Astrocyte of the hippocampus (primary cell): ENCODE measurements around the gene PAX8.

Experiments used
- DNase-seq: peaks from one replicate; pipeline ENCODE4 v3.0.0; 2011; ENCODE audit warnings: low read depth, low spot score

The PAX8 gene

GRCh38 chr2:113183703-113184102 is 95.0 kb downstream of the PAX8 start:
- DNase-seq = no peak

DNA sequence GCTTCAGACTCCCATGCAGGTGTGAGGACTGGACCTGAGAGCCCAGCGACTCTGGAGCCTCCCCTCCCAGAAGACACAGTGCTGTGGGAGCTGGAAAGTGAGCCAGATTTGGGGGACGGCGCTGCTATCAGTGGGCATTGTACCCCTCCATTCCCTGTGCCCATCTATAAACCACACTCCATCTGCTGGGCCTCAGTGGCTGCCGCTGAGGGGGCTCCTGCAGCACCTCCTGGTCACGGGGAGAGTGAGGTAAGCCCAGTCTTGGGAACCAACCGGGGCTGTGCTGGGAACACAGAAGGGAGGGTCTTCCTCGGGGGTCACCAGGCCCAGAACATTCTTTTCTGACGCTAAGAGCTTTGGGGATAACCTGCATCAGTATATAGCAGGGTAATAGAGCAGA is 95.5 kb downstream of the PAX8 start:
- no peak for DNase-seq

DNA sequence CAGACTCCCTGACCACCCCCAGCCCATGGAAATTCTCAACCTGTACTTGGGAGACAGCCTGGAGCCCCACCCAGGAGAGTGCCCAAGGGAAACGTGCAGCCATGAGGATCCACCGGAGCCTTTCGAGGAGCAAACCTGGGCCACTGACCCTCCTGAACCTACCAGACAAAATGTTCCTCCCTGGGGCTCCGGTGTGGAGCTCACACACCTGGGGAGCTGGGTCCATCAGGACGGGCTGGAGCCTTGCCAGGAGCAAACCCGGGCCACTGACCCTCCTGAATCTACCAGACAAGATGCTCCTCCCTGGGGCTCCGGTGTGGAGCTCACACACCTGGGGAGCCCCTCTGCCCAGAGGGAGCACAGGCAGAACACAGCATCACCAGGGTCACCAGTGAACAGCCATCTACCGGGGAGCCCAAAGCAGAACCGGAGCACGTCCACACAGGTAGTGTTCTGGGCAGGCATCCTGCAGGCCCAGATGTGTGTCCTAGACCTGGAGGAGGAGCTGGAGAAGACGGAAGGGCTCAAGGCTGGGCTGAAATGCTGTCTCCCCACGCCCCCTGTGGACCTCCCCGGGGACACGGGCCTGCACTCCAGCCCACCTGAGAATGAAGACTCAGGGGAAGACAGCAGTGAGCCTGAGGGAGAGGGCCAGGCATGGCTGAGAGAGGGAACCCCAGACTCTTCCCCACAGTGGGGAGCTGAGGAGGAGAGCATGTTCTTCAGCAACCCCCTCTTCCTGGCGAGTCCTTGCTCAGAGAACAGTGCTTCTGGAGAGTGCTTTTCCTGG is 96.1 kb downstream of the PAX8 start:
- DNase-seq = no peak

GRCh38 chr2:113181258-113182051 is 97.3 kb downstream of the PAX8 start:
- DNase-seq = peak; percentile 34

- DNase-seq = no peak
These were observed 98.4 kb downstream of the PAX8 start for GRCh38 chr2:113180131-113180946.

- DNase-seq = no peak
These were observed 99.2 kb downstream of the PAX8 start for GRCh38 chr2:113179446-113180045.

DNA sequence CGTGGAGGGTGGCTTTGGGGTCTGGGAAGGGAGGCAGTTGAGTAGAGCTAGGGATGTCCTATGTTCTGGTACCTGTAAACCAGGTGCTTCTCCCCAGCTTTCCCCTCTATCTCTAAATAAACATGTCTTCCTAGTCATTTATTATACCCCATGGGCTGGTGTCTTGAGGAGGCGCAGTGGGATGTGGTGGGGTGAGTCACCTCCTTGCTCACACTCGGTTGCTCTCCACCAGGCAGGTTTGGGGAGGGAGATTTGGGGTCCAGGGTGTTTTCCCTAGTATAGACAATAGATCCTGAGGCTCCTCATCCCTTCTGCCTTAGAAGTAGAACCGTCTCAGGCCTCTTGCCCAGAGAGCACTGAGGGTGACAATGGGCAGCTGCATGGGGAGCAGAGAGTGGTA is 99.8 kb downstream of the PAX8 start:
- DNase-seq = no peak

DNA sequence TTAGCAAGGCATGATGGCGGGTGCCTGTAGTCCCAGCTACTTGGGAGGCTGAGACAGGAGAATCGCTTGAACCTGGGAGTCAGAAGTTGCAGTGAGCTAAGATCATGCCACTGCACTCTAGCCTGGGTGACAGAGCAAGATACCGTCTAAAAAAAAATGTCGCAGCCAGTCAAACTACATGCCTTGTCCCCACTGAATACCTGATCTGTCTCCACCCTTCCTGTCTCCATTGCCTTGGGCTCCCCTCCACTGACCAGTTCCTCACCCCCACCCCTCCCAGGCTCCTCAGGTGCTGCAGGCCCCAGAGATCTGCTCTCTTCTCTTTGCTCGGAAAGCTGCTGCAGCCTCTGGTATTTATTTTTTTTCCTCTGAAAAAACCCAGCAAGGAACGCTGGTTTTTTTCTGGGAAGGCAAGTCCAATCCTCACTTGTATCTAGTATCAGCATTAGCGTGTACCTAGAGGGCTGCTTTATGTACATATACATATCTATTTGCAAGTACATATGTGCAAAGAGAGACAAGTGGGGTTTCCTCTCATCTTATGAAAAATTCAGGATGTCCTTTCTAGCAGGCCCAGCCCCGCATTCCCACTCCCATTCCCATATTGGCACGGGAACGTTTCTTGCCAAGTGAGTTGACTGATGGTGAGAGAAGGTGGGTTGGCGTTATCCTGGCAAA is 100.5 kb downstream of the PAX8 start:
- no peak for DNase-seq

- no peak for DNase-seq
These were observed 101.9 kb downstream of the PAX8 start for GRCh38 chr2:113176696-113177355.

DNA sequence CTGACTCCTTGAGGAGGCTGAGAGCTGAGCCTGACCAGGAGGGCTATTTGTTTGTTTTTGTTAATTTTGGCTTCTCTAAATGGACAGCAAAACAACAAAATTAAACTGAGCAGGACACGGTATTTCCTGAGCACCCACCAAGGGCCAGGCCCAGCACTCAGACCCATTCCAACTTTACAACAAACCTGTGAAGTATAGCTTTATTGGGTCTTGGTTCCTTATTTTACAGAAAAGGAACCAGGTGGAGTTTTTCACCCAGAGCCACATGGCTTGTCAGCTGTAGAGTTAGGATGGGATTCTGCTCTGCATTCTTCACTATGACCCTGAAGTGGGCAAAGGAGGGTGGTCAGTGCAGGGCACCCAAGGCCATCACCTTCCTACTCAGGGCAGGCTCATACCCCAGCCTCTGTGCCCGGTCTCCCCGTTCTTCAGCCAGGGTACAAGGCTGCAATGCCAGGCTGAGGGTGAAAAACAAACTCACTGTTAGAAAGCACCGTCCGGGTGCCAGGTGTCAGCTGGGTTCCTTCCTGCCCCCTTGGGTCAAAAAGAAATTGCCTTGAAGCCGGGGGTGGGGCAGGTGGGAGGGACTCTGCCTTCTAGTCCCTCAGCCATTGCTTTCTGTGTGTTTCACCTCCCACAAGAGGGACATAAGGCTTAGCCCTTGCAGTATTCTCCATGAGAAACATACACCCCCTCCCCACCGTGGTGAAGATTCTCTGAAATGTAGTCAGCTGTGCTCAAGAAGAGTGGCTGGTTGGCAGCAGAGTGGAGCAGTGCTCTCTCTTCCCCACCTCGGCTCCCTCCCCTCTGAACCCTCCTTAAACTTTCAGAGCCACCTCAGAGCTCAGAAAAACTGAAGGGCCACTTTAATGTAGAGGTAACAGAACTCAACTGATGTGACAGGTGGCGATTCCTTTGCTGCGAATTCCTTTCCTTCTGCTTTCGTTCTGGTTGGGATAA is 102.7 kb downstream of the PAX8 start:
- no peak for DNase-seq

DNA sequence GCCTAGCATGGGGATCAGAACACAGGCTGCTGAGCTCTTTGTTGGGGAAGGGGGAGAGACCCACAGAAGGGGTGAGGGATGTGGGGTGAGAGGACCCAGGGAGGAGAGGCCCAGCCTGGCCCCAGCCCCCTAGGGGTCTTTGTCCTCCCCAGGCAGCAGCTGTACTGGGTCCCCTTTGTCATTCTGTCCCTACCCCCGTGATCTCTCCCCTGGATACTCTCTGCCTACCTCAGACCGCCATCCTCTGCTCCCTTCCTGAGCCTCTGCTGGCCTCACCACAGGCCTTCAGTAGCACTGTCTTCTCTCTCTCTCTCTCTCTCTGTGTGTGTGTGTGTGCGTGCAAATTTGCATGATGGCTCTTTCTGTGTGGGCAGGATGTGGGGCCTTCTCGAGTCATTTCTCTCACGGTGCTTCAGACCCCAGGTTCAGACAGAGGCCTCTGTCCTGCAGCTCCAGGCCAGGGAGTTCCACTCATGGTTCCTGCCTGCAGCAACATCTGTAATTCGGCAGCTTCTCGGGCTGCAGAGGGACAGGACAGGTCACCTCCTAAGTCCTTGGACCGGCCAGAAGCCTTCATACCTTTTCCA is 103.6 kb downstream of the PAX8 start:
- no peak for DNase-seq

GRCh38 chr2:113174376-113174750 is 104.4 kb downstream of the PAX8 start:
- no peak for DNase-seq

DNA sequence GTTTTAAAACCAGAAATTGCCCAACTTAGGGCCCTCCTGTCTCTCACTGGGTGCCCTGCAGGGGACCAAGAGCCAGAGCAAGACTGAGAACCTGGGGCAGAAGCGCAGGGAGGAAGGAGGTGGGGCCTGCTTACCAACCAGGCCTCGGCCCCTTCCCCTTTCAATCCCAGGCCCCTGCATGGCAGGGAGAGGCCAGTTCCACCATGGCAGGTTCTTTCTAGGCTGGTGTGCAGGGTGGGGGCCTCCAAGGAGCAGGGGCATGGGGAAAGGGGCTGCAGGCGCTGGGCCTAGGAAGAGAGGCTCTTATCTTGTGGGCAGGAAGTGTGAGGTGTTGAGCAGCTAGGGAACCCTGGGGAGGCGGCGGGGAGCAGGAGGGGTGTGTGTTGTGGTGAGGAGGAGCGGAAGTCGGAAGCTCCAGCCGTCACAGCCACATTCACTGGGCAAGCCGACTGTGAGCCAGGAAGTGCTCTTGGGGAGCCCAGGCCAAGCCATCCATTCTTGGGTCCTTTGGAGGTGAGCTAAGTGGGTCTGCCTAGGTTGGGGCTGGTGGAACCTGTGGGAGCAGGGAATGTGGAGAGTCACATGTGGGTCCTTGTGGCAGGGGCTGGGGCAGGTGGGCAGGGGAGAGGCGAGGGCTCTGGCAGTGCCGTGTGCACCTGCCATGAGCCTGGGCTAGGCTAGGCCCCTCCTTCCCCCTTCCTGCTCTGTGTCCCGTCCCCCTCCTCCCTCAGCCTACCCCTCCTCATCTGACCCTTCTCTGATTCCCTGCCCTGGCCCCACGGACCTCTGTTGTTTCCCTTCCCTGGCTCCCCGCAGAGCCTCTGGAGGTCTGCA is 105.0 kb downstream of the PAX8 start, which contains the start of gene PSD4:
Gene PSD4 (plus strand): TSS at position 430 of the 834 bp plus-strand sequence. CDS start 8,486 bp downstream, outside the sequence.
- no peak for DNase-seq

DNA sequence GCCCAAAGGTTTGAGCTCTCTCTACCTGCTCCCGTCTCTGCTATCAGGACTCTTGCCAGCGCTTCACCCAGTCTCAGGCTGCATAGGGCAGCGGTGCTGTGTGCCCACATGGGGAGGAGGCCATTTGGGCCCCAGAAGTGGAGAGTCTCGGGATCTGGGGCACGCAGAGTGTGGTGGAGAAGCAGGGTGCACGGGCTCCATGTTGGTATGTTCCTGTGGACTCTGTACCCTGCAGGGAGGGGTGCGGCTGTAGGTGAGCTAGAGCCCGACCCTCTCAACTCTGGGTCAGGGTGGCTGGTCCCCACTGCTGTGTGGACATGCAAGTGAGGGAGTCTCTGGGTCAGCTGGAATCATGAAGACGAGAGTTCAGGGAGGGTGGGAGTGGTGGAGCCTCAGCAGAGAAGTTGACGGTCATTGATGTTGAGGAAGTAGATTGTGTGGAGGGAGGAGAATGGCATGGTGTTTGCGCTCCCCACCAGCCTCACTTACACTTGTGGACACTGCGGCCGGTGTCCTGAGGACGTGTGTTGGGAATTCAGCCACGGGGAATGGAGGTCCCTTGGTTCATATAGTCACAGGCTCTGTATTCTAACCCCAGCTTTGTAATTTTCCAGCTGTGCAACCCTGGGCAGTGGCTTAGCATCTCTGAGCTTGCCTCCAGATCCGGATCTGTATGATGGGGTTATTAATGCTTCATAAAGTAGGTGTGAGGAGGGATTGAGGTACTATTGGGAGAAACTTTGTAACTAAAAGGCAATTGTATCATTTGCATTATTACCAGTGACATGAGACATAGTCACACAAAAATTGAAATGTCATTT is 105.8 kb downstream of the PAX8 start:
- no peak for DNase-seq

- no peak for DNase-seq
These were observed 107.2 kb downstream of the PAX8 start for GRCh38 chr2:113171334-113172075.

- DNase-seq = no peak
These were observed 109.1 kb downstream of the PAX8 start for GRCh38 chr2:113169586-113169985.
